ENCODE results near the gene FAM186B. TPM values are rescaled to one million over a fixed set of nuclear protein-coding genes. Genes with fewer than 3 reads are reported as not detected.
A peak's percentile ranks its signal among the peaks of the same experiment; 100 is the strongest.

FAM186B gene
- total RNA-seq, 6 donors from 2014 or later: 0.20 to 3.1 (median 0.73) TPM

DNA sequence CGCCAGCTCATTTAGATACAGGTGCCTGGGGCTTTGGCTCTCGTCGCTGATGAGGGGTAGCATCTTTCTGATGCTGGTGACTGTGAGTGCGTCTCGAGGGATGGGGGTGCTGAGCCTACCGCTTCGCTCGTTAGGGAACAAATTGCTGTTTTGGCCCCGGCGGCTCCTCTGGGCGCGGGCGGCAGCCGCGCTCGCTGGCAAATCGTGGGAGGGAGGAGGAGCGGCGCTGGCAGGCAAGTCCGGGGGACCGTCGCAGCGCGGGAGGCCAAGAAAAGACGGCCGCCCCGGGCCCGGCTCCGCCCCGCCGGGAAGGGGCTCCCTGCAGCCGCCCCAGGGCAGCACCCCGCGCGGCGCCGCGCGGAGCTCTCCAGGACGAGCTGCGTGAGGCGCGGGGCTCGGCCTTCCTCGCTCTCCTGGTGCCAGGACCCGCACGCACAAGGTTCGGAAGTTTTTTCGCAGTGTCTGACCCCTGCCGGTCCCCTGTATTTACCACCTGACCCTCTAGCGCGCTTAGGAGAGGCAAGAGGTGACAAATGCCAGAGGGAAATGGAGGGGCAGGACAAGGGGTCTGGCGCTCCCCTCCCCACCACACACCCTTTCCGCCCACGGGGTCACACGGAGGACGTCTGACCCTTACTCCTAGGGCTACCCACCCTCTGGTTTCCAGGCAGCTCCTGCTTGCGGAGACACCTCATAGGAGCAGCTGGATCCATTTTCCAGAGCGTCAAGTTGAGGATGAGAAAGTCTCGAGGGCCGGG, 67.5 kb downstream of the FAM186B start:
- peaks cover 0 to 29% (median 17%) of the 10 kb centered on the region in 4 donors for H3K27me3 ChIP-seq
- DNase-seq: peak in 1 of 2 donors; percentile 89
- no peak overlapping the region for H3K27ac ChIP-seq
- 0 to 2% methylated on average over 13 to 31 of the region's 61 CpGs for WGBS, 2 donors
- H3K36me3 ChIP-seq: no peaks in the 10 kb centered on the region
- peak in 1 of 2 donors; percentile 37 for ATAC-seq (ENCODE audit: low FRiP score in 2 of 2)
- TF ChIP-seq EP300 (IDR thresholded peaks at IDR 0.05) (no peak), POLR2A (IDR thresholded peaks at IDR 0.05) (no peak), POLR2AphosphoS5 (IDR thresholded peaks at IDR 0.05) (no peak)
- TF ChIP-seq, protein P1, sequence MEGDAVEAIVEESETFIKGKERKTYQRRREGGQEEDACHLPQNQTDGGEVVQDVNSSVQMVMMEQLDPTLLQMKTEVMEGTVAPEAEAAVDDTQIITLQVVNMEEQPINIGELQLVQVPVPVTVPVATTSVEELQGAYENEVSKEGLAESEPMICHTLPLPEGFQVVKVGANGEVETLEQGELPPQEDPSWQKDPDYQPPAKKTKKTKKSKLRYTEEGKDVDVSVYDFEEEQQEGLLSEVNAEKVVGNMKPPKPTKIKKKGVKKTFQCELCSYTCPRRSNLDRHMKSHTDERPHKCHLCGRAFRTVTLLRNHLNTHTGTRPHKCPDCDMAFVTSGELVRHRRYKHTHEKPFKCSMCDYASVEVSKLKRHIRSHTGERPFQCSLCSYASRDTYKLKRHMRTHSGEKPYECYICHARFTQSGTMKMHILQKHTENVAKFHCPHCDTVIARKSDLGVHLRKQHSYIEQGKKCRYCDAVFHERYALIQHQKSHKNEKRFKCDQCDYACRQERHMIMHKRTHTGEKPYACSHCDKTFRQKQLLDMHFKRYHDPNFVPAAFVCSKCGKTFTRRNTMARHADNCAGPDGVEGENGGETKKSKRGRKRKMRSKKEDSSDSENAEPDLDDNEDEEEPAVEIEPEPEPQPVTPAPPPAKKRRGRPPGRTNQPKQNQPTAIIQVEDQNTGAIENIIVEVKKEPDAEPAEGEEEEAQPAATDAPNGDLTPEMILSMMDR (IDR thresholded peaks at IDR 0.05): no peak
- H3K9me3 ChIP-seq: no peaks in the 10 kb centered on the region
- peak overlapping the region; percentile 47 to 61 (median 51) for H3K4me3 ChIP-seq
- peaks cover 23 to 31% (median 25%) of the 10 kb centered on the region in 4 donors for H3K4me1 ChIP-seq

Small RNA genes within 50 kb of the gene (small RNA-seq; reads per million reads assigned to genes)
- gene HIGD1AP9: 0 to 0.11 (median 0) reads per million in 4 donors
- 0 reads per million in 4 donors for gene POLR2KP1
- 0 reads per million in 4 donors for gene RNU6-834P

Other genes with a start within 250 kb of the FAM186B start
- gene SPATS2, start 238.2 kb downstream of the FAM186B start, total RNA-seq: 10 to 100 TPM in 5 of 6 donors, 1 to 10 TPM in 1; 6.2 to 33.5 (median 14.4) TPM
- gene KCNH3, start 66.6 kb downstream of the FAM186B start, total RNA-seq: 10 to 100 TPM in 1 of 6 donors, 1 to 10 TPM in 4, under 1 TPM in 1; 0.37 to 19.9 (median 2.5) TPM
- gene MCRS1, start 37.5 kb downstream of the FAM186B start, total RNA-seq: 10 to 100 TPM; 39.6 to 85.9 (median 62.7) TPM
- 10 to 100 TPM; 10.8 to 63.9 (median 16.9) TPM for gene PRPF40B, start 17.9 kb upstream of the FAM186B start, total RNA-seq
- gene FMNL3, start 101.8 kb upstream of the FAM186B start, total RNA-seq: 10 to 100 TPM; 13.0 to 46.7 (median 29.4) TPM
- gene TMBIM6, start 135.9 kb upstream of the FAM186B start, total RNA-seq: 100 to 1,000 TPM; 185 to 831 (median 594) TPM
- gene NCKAP5L, start 222.8 kb upstream of the FAM186B start, total RNA-seq: 10 to 100 TPM; 21.1 to 58.9 (median 30.8) TPM
- 1 to 10 TPM in 5 of 6 donors, under 1 TPM in 1; 0.44 to 4.9 (median 4.2) TPM for gene BCDIN3D, start 237.5 kb upstream of the FAM186B start, total RNA-seq